Measurements from ENCODE around the gene CDCP1.

Gene CDCP1

DNA sequence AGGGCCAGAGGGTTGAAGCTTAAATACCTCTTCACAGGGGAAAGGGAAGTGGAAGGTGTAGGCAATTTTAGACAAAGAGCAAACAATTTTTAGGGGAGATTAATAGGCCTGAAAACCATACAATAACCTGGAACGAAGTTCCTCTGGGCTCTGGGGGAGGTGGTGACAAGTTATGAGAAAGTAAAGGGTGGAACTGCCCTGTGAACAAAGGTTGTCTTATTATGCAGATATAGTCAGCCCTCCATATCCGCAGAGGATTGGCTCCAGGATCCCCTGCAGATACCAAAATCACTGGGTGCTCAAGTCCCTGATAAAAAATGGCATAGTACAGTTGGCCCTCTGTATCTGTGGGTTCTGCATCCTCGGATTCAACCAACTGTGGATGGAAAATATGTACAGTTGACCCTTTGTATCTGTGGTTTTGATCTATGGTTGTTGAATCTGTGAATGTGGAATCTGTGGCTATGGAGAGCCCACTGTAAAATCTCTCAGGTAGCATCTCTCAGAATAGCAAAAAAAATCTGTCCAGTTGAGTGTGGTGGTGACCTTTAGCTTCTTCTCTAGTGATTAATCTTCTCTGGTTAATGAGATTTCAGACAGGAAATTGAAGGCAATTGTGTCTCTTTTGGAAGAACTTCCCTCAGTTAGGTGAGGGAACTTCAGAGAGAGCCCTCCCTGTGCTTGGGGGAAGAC lies 79.9 kb downstream of the CDCP1 start:
- H3K27ac ChIP-seq: no peak overlapping the region
- no peak for TF ChIP-seq ZFX (IDR thresholded peaks at IDR 0.05)
- TF ChIP-seq, protein P1, sequence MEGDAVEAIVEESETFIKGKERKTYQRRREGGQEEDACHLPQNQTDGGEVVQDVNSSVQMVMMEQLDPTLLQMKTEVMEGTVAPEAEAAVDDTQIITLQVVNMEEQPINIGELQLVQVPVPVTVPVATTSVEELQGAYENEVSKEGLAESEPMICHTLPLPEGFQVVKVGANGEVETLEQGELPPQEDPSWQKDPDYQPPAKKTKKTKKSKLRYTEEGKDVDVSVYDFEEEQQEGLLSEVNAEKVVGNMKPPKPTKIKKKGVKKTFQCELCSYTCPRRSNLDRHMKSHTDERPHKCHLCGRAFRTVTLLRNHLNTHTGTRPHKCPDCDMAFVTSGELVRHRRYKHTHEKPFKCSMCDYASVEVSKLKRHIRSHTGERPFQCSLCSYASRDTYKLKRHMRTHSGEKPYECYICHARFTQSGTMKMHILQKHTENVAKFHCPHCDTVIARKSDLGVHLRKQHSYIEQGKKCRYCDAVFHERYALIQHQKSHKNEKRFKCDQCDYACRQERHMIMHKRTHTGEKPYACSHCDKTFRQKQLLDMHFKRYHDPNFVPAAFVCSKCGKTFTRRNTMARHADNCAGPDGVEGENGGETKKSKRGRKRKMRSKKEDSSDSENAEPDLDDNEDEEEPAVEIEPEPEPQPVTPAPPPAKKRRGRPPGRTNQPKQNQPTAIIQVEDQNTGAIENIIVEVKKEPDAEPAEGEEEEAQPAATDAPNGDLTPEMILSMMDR (conservative IDR thresholded peaks at IDR 0.05): no peak

DNA sequence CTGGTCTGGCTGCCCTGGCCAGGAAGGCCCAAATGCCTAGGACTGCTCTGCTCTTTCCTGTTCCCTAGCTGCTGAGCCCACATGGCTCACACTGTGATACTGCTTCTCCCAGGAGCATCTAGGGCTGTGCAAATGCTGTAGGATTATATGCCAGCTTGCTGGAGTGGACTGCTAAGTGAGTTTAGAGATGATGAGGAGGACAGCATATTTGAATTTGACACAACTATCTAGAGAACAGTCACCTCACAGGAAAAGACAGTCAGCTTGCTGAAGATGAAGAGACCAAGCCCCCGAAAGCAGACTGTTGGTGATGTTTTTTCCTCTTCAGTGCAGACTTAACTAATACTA lies 80.8 kb downstream of the CDCP1 start:
- no peak for TF ChIP-seq ZFX (IDR thresholded peaks at IDR 0.05)
- H3K27ac ChIP-seq: no peak overlapping the region

DNA sequence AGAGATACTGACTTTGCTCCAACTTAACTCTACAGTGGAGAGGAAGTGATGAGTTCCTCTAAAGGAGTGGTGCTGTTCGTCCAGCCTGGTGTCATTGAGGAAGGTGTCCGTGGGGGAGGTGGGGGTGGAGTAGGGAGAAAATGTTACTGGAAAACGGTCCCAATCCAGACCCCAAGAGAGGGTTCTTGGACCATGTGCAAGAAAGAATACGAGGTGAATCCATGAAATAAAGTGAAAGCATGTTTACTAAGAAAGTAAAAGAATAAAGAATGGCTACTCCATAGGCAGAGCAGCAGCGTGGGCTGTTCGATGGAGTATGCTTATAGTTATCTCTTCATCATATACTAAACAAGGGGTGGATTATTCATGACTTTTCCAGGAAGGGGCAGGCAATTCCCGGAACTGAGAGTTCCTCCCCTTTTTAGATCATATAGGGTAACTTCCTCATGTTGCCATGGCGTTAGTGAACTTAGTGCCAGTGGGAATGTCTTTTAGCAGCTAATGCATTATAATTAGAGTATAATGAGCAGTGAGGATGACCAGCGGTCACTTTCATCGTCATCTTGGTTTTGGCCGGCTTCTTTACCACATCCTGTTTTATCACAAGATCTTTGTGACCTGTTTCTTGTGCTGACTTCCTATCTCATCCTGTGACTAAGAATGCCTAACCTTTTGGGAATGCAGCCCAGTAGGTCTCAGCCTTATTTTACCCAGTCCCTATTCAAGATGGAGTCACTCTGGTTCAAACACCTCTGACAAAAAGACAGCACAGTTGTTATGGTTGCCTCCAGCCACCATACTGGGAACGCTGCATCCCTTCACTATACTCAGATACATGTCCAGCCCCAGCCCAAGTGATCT lies 81.4 kb downstream of the CDCP1 start:
- no peak overlapping the region for H3K27ac ChIP-seq
- TF ChIP-seq ZFX (IDR thresholded peaks at IDR 0.05): no peak
- TF ChIP-seq, protein P1 (conservative IDR thresholded peaks at IDR 0.05): no peak

DNA sequence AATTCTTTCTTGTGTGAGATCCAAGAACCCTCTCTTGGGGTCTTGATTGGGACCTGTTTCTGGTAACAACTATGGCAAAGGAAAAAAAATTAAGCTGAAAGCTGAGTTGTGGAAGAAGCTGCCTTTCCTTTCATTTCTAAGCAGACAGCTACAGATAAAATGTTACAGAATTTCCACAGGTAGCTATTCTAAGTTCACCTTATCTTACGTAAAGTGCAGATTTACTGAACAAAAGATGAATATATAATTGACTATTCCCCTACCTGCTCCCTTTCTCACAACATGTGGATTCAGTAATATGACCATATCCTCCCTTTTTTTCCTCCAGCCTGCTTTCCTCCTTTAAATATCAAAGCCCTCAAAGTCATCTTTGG lies 83.5 kb downstream of the CDCP1 start:
- no peak overlapping the region for H3K27ac ChIP-seq
- TF ChIP-seq, protein P1 (conservative IDR thresholded peaks at IDR 0.05): no peak
- TF ChIP-seq ZFX (IDR thresholded peaks at IDR 0.05): no peak

DNA sequence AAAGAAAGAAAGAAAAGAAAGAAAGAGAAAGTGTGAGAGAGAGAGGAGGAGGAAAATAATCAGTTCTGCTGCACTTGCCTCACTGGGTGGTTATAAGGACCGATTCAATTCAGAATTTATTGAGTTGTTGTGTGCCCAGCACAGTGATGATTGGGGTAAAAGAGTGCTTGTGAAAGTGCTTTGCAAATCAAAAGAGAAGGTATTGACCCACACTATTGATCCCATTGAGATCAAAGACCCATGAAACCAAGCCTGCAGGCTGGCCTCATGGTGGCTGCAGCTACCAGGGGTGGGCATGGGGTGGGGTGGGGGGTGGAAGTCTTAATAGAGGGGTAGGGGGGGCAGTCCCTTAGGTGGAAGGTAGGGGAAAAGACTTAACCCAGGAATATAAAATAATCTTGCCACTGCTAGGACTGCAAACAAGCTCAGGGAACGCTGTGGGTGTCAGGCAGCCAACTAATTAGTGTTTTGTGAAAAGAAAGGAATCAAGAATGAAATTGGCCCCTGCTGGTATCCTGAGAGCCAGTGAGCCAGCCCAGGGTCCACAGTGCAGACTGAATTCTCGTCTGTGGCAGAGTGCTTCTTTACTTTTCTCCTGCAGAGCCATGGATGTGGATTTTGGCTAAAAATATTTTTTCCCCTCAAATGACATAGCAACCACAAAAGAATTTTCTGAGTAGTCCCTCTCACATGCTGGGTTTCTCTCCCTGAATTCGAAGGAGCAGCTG lies 85.8 kb downstream of the CDCP1 start:
- H3K27ac ChIP-seq: no peak overlapping the region
- TF ChIP-seq, protein P1 (conservative IDR thresholded peaks at IDR 0.05): no peak
- no peak for TF ChIP-seq ZFX (IDR thresholded peaks at IDR 0.05)

DNA sequence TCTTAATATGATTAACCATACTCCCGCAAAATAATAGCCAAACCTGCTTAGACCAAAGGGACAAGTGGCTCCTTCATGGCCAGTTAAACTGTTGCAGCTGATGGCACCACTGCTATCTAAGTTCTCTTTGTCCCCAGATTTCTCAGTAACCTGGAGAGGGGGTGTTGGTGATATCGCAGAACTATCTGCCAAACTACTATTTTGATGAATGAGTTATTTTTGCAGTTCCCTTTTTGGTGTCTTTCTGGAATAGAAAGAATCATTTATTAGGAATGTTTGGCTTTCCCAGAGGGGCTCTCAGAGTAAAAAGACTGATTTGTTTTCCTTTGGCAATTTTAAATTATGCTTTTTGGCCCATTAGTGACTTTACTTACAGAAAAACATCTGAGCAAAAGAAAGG lies 87.0 kb downstream of the CDCP1 start:
- no peak overlapping the region for H3K27ac ChIP-seq
- TF ChIP-seq ZFX (IDR thresholded peaks at IDR 0.05): no peak
- TF ChIP-seq, protein P1 (conservative IDR thresholded peaks at IDR 0.05): no peak

DNA sequence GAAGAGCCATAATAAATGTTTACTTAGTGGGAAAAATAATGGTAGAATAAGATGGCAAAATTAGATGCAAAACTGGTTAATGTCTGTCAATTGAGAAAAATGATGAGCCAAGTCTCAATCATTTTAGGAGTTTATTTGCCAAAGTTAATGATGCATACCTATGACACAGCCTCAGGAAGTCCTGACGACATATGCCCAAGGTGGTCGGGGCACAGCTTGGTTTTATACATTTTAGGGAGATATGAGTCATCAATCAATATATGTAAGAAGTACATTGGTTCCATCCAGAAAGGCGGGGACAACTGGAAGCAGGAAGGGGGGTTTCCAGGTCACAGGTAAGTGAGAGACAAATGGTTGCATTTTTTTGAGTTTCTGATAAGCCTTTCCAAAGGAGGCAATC lies 88.6 kb downstream of the CDCP1 start:
- peak overlapping the region; percentile 24; the same call in 1 of the 2 replicates for H3K27ac ChIP-seq
- no peak for TF ChIP-seq ZFX (IDR thresholded peaks at IDR 0.05)
- TF ChIP-seq, protein P1 (conservative IDR thresholded peaks at IDR 0.05): no peak
